ENCODE measurements around the gene ACSS1. TPM values are rescaled to one million over a fixed set of nuclear protein-coding genes. Genes with fewer than 3 reads are reported as not detected.

ACSS1 gene
- total and polyA plus RNA-seq, 7 donors, result 8.8 to 53.3 (median 16.8) TPM

- Histone ChIP-seq H3K4me3 (no peak overlapping the region), H3K27me3 (ENCODE audit: insufficient read depth in 3 of 3, low read length in 2 of 3) (no peaks in the 10 kb centered on the region), H3K9me3 (no peaks in the 10 kb centered on the region), H3K27ac (no peak overlapping the region), H3K4me1 (no peaks in the 10 kb centered on the region), H3K36me3 (ENCODE audit: insufficient read depth in 1 of 2, low read depth in 1 of 2) (peaks cover 3 to 60% of the 10 kb centered on the region in 2 donors)
- no peak for TF ChIP-seq CTCF (IDR thresholded peaks at IDR 0.05)
- intact Hi-C loops (cut with DNase I), result no loop called here
- WGBS, 3 donors, result 68 to 76% (median 70%) methylated on average over 19 to 20 of the region's 20 CpGs
- ATAC-seq (no peak), DNase-seq (no peak)
Observed at GRCh38 chr20:24958506-24959385, 99.2 kb downstream of the ACSS1 start.

- no peak for TF ChIP-seq CTCF (IDR thresholded peaks at IDR 0.05)
- WGBS, 3 donors, result 93% methylated on average over 16 to 18 of the region's 18 CpGs
- no peaks in the 10 kb centered on the region for H3K4me1 ChIP-seq
- H3K4me3 ChIP-seq, result no peak overlapping the region
- intact Hi-C loops (cut with DNase I), result no loop called here
- peaks cover 0 to 47% of the 10 kb centered on the region in 2 donors for H3K36me3 ChIP-seq (ENCODE audit: insufficient read depth in 1 of 2, low read depth in 1 of 2)
- ATAC-seq (no peak), DNase-seq (no peak)
- no peaks in the 10 kb centered on the region for H3K27me3 ChIP-seq (ENCODE audit: insufficient read depth in 3 of 3, low read length in 2 of 3)
- no peak overlapping the region for H3K27ac ChIP-seq
- H3K9me3 ChIP-seq, result no peaks in the 10 kb centered on the region
Observed at GRCh38 chr20:24957326-24958016, 100.5 kb downstream of the ACSS1 start.

Other genes with a start within 250 kb of the ACSS1 start
- gene CST7, start 108.9 kb downstream of the ACSS1 start, total RNA-seq, result 1 to 10 TPM in 2 of 4 donors, under 1 TPM in 2; 0.50 to 1.2 (median 0.82) TPM
- gene CST7, start 108.9 kb downstream of the ACSS1 start, polyA plus RNA-seq, result under 1 TPM; 0.13 to 0.55 (median 0.31) TPM
- gene APMAP, start 65.4 kb downstream of the ACSS1 start, total RNA-seq, result 10 to 100 TPM; 19.9 to 44.5 (median 24.2) TPM
- 10 to 100 TPM; 25.5 to 31.2 (median 30.3) TPM for gene APMAP, start 65.4 kb downstream of the ACSS1 start, polyA plus RNA-seq
- under 1 TPM in 3 of 4 donors, not detected in 1; 0.41 to 0.52 (median 0.48) TPM for gene VSX1, start 24.0 kb upstream of the ACSS1 start, total RNA-seq
- gene VSX1, start 24.0 kb upstream of the ACSS1 start, polyA plus RNA-seq, result under 1 TPM; 0.04 to 0.07 (median 0.05) TPM
- 10 to 100 TPM; 28.7 to 42.1 (median 34.6) TPM for gene ENTPD6, start 137.6 kb upstream of the ACSS1 start, total RNA-seq
- 10 to 100 TPM; 38.9 to 65.3 (median 50.5) TPM for gene ENTPD6, start 137.6 kb upstream of the ACSS1 start, polyA plus RNA-seq
- 10 to 100 TPM in 2 of 4 donors, 1 to 10 TPM in 2; 7.8 to 22.3 (median 10.6) TPM for gene PYGB, start 189.9 kb upstream of the ACSS1 start, total RNA-seq
- 1 to 10 TPM; 4.9 to 9.5 (median 8.6) TPM for gene PYGB, start 189.9 kb upstream of the ACSS1 start, polyA plus RNA-seq

Measured in psoas muscle (tissue), 8 donors.